Activated T-cell treated with anti-CD3 and anti-CD28 coated beads for 24 hours (primary cell): Measurements from ENCODE around the gene THBS1.

Experiments used
- DNase-seq: peaks from one replicate; pipeline ENCODE4 v3.0.0-alpha.2; 2020; ENCODE audit warnings: low read depth

THBS1 gene

GRCh38 chr15:39631357-39631756, 50.5 kb downstream of the THBS1 start:
- peak; percentile 15 for DNase-seq

- DNase-seq: no peak
Observed at GRCh38 chr15:39638041-39638440, 57.2 kb downstream of the THBS1 start.

DNA sequence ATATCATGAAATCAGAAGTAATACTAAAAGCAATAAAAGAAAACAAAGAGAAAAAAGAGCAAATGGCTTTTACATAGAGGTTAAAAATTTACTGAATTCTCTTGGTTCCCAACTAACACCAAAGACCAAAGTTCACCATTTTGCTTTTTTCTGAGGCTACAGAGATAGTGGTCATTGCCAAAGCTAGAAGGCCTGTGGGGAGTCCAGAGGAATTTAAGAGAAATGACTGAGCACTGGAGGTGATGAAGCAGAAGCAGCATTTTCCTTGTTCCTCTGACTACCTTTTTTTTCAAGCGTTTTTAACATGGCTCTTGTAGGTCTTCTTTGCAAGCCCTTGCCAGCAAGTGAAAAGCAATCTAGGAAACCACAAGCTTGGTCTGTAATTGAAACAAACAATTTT, 58.2 kb downstream of the THBS1 start:
- no peak for DNase-seq

- DNase-seq: no peak
Observed at GRCh38 chr15:39640665-39641064, 59.8 kb downstream of the THBS1 start.

DNA sequence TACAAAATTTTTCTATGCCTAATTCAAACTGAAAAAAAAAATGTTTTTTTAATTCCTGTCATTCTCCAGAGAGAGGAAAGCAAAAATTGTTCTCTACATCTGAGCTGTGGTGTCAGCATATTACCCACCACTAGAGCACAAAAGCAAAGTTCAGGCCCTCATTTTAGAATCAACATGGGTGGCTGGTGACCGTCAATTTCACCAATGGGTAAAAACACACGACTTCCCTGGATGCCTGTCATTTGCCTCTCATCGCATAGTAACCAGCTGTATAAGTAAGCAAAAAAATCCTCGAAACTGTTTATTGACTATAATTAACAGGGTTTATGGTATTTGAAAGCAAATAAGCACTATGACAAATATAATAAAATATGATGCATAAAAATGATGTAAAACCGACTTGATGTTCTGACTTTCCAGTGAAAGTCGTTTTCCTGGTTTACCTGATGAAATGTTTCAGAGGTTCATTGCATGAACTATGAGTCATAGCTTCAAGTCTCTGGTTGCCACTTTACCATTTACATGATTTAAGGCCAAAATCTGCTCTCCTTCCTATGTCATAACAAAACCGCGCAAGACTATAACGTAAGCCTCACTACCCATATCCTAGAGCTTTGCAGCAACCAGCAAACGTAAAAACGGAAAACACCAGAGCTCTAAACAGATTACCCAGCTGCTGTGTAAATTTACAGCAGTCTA, 60.5 kb downstream of the THBS1 start:
- no peak for DNase-seq

- DNase-seq: no peak
Observed at GRCh38 chr15:39642011-39642640, 61.2 kb downstream of the THBS1 start.

- no peak for DNase-seq
Observed at GRCh38 chr15:39643727-39644126, 62.8 kb downstream of the THBS1 start.

DNA sequence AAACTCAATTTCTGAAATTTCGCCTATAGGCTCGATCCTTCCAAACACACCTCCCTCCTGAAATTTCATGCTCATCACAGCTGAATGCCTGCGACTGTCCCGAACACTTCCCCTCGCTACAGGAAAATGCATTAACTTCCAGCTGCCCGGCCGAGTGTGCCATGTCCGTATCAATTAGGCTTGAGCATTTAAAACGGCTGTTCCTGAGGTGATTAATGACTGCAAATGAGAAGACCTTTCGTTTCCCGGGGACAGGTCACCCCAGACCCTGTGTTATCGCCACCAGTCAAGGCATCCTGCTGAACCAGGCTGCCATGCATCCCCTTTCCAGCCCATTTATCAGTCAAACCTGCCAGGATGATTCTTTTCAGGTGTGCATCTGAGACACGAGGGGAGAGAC, 63.3 kb downstream of the THBS1 start:
- no peak for DNase-seq

DNA sequence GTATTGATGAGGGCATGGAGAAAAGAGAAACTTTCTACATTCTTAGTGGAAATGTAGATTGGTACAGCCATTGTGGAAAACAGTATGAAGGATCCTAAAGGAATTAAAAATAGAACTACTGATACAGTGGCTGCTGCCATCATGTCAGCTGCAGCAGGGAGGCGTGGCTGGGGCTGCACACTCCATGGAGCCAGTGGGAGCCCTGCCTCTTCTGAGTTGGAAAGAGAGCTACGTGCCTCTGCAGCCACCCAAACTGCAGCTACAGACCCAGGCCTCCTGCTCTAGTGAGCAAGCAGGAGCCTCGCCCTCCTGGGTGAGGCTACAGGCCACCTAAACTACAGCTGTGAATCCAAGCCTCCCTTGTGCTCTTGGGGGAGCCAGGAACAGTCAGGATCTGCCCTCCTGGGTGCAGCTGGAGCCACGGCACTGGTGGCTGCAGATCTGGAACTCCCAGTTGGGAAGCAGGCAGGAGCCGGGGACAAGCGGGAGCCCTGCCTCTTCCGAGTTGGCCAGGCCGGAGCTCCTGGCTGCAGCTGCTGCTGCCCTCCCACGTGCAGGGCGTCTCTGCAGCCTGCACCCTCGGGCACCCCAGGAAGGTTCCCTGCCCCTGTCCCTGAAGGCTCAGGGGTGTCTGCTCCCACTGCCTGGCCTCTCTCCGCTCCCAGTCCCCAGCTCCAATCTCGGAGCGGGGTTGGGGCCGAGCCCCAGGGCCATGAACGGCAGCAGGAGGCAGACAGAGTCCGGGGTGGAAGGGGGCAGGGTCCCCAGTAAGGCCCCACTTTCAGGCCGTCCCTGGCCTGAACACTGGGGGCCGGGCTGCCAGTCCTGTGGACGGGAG, 64.5 kb downstream of the THBS1 start:
- no peak for DNase-seq

DNA sequence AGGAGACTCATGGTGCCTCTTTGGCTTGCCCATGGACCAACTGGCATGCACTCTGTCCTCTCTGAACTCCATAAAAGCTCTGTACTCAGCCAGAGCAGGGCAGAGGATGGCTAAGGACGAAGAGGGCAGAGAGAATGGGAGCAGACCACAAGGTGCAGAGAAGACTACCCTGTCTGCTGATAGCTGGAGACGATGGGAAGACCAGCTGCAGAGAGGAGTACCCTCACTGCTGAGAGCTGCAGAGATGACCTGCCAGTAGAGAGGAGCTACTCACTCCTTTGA, 65.0 kb downstream of the THBS1 start:
- DNase-seq: no peak

DNA sequence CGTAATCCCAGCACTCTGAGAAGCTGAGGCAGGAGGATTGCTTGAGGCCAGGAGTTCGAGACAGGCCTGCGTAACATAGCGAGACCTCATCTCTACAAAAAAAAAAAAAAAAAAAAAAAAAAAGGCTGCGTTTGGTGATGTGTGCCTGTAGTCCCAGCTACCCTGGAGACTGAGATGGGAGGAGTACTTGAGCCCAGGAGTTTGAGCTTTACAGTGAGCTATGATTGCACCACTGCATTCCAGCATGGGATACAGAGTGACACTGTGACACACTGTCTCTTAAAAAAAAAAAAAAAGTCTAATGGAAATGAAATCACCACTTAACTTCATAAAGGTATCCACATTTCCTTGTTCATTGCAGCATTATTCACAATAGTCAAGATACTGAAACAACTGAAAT, 65.5 kb downstream of the THBS1 start:
- no peak for DNase-seq
